Liver (tissue), 9 donors: ENCODE results near the gene ANKRD28. TPM values are rescaled to one million over a fixed set of nuclear protein-coding genes. Genes with fewer than 3 reads are reported as not detected.

Experiments
- DNase-seq: peaks from one replicate; pipeline ENCODE4 v3.0.0-alpha.2; 2017; ENCODE audit warnings: low spot score
- H3K27ac ChIP-seq, 2 donors: one replicate each; pipeline ENCODE4 v1.7.0; 2013; ENCODE audit warnings: inconsistent platforms in 2 of 2, low read length in 2 of 2, control low read depth in 1 of 2, low read depth in 1 of 2, mild to moderate bottlenecking in 1 of 2
- H3K27me3 ChIP-seq, 4 donors: one replicate each; pipeline versions ENCODE4 v1.6.1 to v1.7.0; 2013; ENCODE audit warnings: low read length in 3 of 4, inconsistent platforms in 1 of 4, mild to moderate bottlenecking in 1 of 4, moderate library complexity in 1 of 4; ENCODE audit not compliant: control insufficient read depth in 4 of 4, insufficient read depth in 4 of 4
- H3K36me3 ChIP-seq, 4 donors: one replicate each; pipeline versions ENCODE4 v1.6.1 to v1.7.0; 2013; ENCODE audit warnings: low read length in 3 of 4, mild to moderate bottlenecking in 3 of 4, low read depth in 1 of 4, moderate library complexity in 1 of 4; ENCODE audit not compliant: control insufficient read depth in 4 of 4, insufficient read depth in 3 of 4
- H3K4me1 ChIP-seq, 4 donors: one replicate each; pipeline versions ENCODE4 v1.6.1 to v1.7.0; 2013; ENCODE audit warnings: low read length in 3 of 4, mild to moderate bottlenecking in 3 of 4, moderate library complexity in 1 of 4; ENCODE audit not compliant: control insufficient read depth in 4 of 4, insufficient read depth in 4 of 4
- H3K4me3 ChIP-seq, 3 donors: one replicate each; pipeline versions ENCODE4 v1.6.1 to v1.7.0; 2013; ENCODE audit warnings: low read length in 3 of 3, control low read depth in 1 of 3, low read depth in 1 of 3, mild to moderate bottlenecking in 1 of 3
- H3K9ac ChIP-seq, 2 donors: one replicate each; pipeline ENCODE4 v1.7.0; 2013; ENCODE audit warnings: low read length in 2 of 2, mild to moderate bottlenecking in 2 of 2, moderate library complexity in 2 of 2, control low read depth in 1 of 2, low read depth in 1 of 2
- H3K9me3 ChIP-seq, 4 donors: one replicate each; pipeline versions ENCODE4 v1.6.1 to v1.7.0; 2013; ENCODE audit warnings: low read length in 3 of 4; ENCODE audit not compliant: control insufficient read depth in 4 of 4
- CTCF ChIP-seq: fragments of 150-350 bp; IDR thresholded peaks from 2 replicates; pipeline ENCODE4 v1.5.1; 2017; ENCODE audit warnings: improper control_type of control experiment, low read depth, low read length; ENCODE audit not compliant: missing input control
- EGR1 ChIP-seq, 2 donors: IDR thresholded peaks; 2 replicates each; pipeline ENCODE4 v1.6.1; 2016 to 2018; ENCODE audit warnings: antibody characterized with exemption in 2 of 2, low read depth in 2 of 2
- FOXA1 ChIP-seq: IDR thresholded peaks from 2 replicates; pipeline ENCODE4 v1.6.1; 2016; ENCODE audit warnings: antibody characterized with exemption
- FOXA2 ChIP-seq: IDR thresholded peaks from 2 replicates; pipeline ENCODE4 v1.6.1; 2016; ENCODE audit warnings: antibody characterized with exemption
- GABPA ChIP-seq, 2 donors: IDR thresholded peaks in 1 of 2; conservative IDR thresholded peaks in 1 of 2; 2 replicates each; pipeline ENCODE4 v1.6.1; 2016; ENCODE audit warnings: antibody characterized with exemption in 2 of 2, mild to moderate bottlenecking in 1 of 2, moderate library complexity in 1 of 2
- HNF4A ChIP-seq, 2 donors: conservative IDR thresholded peaks; 2 replicates each; pipeline ENCODE4 v1.6.1; 2016; ENCODE audit warnings: antibody characterized with exemption in 2 of 2, mild to moderate bottlenecking in 2 of 2
- HNF4G ChIP-seq: IDR thresholded peaks from 2 replicates; pipeline ENCODE4 v1.6.1; 2016; ENCODE audit warnings: antibody characterized with exemption
- JUND ChIP-seq, 2 donors: IDR thresholded peaks; 2 replicates each; pipeline ENCODE4 v1.6.1; 2016; ENCODE audit warnings: antibody characterized with exemption in 2 of 2
- MAX ChIP-seq: IDR thresholded peaks from 2 replicates; pipeline ENCODE4 v1.6.1; 2016; ENCODE audit warnings: antibody characterized with exemption
- NR2F2 ChIP-seq: IDR thresholded peaks from 2 replicates; pipeline ENCODE4 v1.6.1; 2016; ENCODE audit warnings: antibody characterized with exemption
- RAD21 ChIP-seq, 2 donors: IDR thresholded peaks; 2 replicates each; pipeline ENCODE4 v1.6.1; 2016; ENCODE audit warnings: antibody characterized with exemption in 2 of 2, mild to moderate bottlenecking in 2 of 2
- REST ChIP-seq: IDR thresholded peaks from 2 replicates; pipeline ENCODE4 v1.6.1; 2016; ENCODE audit warnings: antibody characterized with exemption, mild to moderate bottlenecking
- RXRA ChIP-seq, 2 donors: IDR thresholded peaks; 2 replicates each; pipeline ENCODE4 v1.6.1; 2017 to 2018; ENCODE audit warnings: antibody characterized with exemption in 2 of 2, mild to moderate bottlenecking in 1 of 2
- SP1 ChIP-seq: IDR thresholded peaks from 2 replicates; pipeline ENCODE4 v1.6.1; 2018; ENCODE audit warnings: antibody characterized with exemption, mild to moderate bottlenecking
- TAF1 ChIP-seq: conservative IDR thresholded peaks from 2 replicates; pipeline ENCODE4 v1.6.1; 2016; ENCODE audit warnings: antibody characterized with exemption, mild to moderate bottlenecking
- YY1 ChIP-seq: IDR thresholded peaks from 2 replicates; pipeline ENCODE4 v1.6.1; 2016; ENCODE audit warnings: antibody characterized with exemption, mild to moderate bottlenecking
- ZBTB33 ChIP-seq: IDR thresholded peaks from 2 replicates; pipeline ENCODE4 v1.6.1; 2016; ENCODE audit warnings: antibody characterized with exemption
- WGBS: extraction: QIAGEN DNeasy Blood & Tissue Kit; methylation state at CpG from one replicate; pipeline ENCODE4 v1.1.7; 2013; 5-methylcytosine and 5-hydroxymethylcytosine counted together
- polyA plus RNA-seq, 2 donors: library from polyadenylated mRNA; stranded (reverse) in 1 of 2; unstranded in 1 of 2; fragments of 200-250 nt in 1 of 2; fragments of >200 nt in 1 of 2; fragmentation: Nextera tagmentation in 1 of 2; extraction: Ambion mirVana in 1 of 2; gene quantifications; one replicate each; pipeline versions ENCODE4 v1.2.1 to v1.2.3, GENCODE V29; 2013 to 2015
- total RNA-seq, 2 donors: library from RNA; depleted of rRNA; stranded (reverse); fragments of >200 nt; gene quantifications; one replicate each; pipeline ENCODE4 v1.2.3, GENCODE V29; 2014
- TF ChIP-seq, protein P1 (sequence below): IDR thresholded peaks from 2 replicates; pipeline ENCODE4 v1.6.1; 2016; ENCODE audit warnings: antibody characterized with exemption
- donor health status: healthy.
- donor health status: healthy.
- donor health status: healthy.
- donor health status: healthy.
- donor health status: healthy.

The ANKRD28 gene
- total and polyA plus RNA-seq, 4 donors: 9.2 to 39.1 (median 16.8) TPM

GRCh38 chr3:15796331-15796730, 1.4 kb downstream of the ANKRD28 start:
- Histone ChIP-seq H3K27ac (no peak overlapping the region), H3K36me3 (no peaks in the 10 kb centered on the region), H3K4me3 (no peak overlapping the region), H3K4me1 (peaks cover 0 to 41% (median 30%) of the 10 kb centered on the region in 4 donors), H3K27me3 (no peaks in the 10 kb centered on the region), H3K9me3 (no peaks in the 10 kb centered on the region), H3K9ac (no peak overlapping the region)
- TF ChIP-seq FOXA2 (no peak), YY1 (no peak), EGR1 (IDR thresholded peaks at IDR 0.05; ENCODE audit: low read depth in 2 of 2) (no peak), SP1 (no peak), CTCF (no peak), MAX (no peak), RAD21 (IDR thresholded peaks at IDR 0.05) (no peak), HNF4G (no peak), HNF4A (conservative IDR thresholded peaks at IDR 0.05) (no peak), GABPA (IDR thresholded peaks at IDR 0.05 in 1 of 2, conservative IDR thresholded peaks at IDR 0.05 in 1 of 2) (no peak), ZBTB33 (no peak), JUND (IDR thresholded peaks at IDR 0.05) (no peak), FOXA1 (no peak), TAF1 (no peak), REST (no peak), NR2F2 (no peak), RXRA (IDR thresholded peaks at IDR 0.05) (no peak)
- TF ChIP-seq, protein P1, sequence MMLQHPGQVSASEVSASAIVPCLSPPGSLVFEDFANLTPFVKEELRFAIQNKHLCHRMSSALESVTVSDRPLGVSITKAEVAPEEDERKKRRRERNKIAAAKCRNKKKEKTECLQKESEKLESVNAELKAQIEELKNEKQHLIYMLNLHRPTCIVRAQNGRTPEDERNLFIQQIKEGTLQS: no peak
- WGBS: 51% methylated on average over 2 of the region's 2 CpGs
- no peak for DNase-seq
